ENCODE measurements around the gene NR3C2.

- TF ChIP-seq, protein P1, sequence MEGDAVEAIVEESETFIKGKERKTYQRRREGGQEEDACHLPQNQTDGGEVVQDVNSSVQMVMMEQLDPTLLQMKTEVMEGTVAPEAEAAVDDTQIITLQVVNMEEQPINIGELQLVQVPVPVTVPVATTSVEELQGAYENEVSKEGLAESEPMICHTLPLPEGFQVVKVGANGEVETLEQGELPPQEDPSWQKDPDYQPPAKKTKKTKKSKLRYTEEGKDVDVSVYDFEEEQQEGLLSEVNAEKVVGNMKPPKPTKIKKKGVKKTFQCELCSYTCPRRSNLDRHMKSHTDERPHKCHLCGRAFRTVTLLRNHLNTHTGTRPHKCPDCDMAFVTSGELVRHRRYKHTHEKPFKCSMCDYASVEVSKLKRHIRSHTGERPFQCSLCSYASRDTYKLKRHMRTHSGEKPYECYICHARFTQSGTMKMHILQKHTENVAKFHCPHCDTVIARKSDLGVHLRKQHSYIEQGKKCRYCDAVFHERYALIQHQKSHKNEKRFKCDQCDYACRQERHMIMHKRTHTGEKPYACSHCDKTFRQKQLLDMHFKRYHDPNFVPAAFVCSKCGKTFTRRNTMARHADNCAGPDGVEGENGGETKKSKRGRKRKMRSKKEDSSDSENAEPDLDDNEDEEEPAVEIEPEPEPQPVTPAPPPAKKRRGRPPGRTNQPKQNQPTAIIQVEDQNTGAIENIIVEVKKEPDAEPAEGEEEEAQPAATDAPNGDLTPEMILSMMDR (IDR thresholded peaks at IDR 0.05): no peak
- no peak for TF ChIP-seq POLR2A (IDR thresholded peaks at IDR 0.05)
Observed at GRCh38 chr4:148261848-148262247, 180.4 kb downstream of the NR3C2 start.

Measured in testis (tissue), 2 donors.